Measurements from ENCODE around the gene SHISAL1. TPM values are rescaled to one million over a fixed set of nuclear protein-coding genes. Genes with fewer than 3 reads are reported as not detected.

The SHISAL1 gene
- total RNA-seq, 1 donor from 2014 or later = not detected

DNA sequence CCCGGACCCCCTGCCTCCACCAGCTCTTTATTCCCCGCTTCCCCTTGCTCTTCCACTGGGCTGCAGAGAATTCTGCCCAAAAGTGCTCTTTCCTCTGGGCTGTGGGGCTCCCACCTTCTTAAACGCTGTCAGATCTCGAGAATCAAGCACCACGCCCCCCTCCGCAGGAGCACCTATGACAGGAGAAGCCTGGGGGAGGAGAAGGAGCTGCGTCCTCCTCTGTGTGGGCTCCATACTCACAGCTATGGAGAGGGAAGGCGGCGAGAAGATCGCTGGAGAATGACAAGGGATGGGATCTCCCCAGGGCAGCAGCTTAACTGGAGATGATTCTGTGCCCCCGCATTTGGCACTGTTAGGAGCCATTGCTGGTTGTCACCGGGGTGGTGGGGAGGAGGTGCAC lies 19.7 kb downstream of the SHISAL1 start:
- Mint-ChIP-seq H3K4me3 (no peak overlapping the region), H3K4me1 (no peaks in the 10 kb centered on the region), H3K36me3 (ENCODE audit: low read depth) (no peaks in the 10 kb centered on the region), H3K27ac (no peak overlapping the region), H3K27me3 (peaks cover 2% of the 10 kb centered on the region), H3K9me3 (no peaks in the 10 kb centered on the region)
- intact Hi-C loops (cut with micrococcal nuclease) = no loop called here
- no peak for DNase-seq

- H3K27ac Mint-ChIP-seq = no peak overlapping the region
- intact Hi-C loops (cut with micrococcal nuclease) = no loop called here
- H3K27me3 Mint-ChIP-seq = peaks cover 2% of the 10 kb centered on the region
- H3K4me1 Mint-ChIP-seq = no peaks in the 10 kb centered on the region
- H3K4me3 Mint-ChIP-seq = no peak overlapping the region
- no peak for DNase-seq
- no peaks in the 10 kb centered on the region for H3K36me3 Mint-ChIP-seq (ENCODE audit: low read depth)
- H3K9me3 Mint-ChIP-seq = no peaks in the 10 kb centered on the region
Observed at GRCh38 chr22:44292521-44292920, 20.2 kb downstream of the SHISAL1 start.

GRCh38 chr22:44291674-44292360 lies 20.9 kb downstream of the SHISAL1 start:
- Mint-ChIP-seq H3K4me1 (no peaks in the 10 kb centered on the region), H3K36me3 (ENCODE audit: low read depth) (no peaks in the 10 kb centered on the region), H3K27ac (no peak overlapping the region), H3K9me3 (no peaks in the 10 kb centered on the region), H3K27me3 (peaks cover 2% of the 10 kb centered on the region), H3K4me3 (no peak overlapping the region)
- intact Hi-C loops (cut with micrococcal nuclease) = no loop called here
- no peak for DNase-seq

- peaks cover 2% of the 10 kb centered on the region for H3K27me3 Mint-ChIP-seq
- intact Hi-C loops (cut with micrococcal nuclease) = no loop called here
- H3K4me1 Mint-ChIP-seq = no peaks in the 10 kb centered on the region
- no peaks in the 10 kb centered on the region for H3K36me3 Mint-ChIP-seq (ENCODE audit: low read depth)
- DNase-seq = no peak
- H3K4me3 Mint-ChIP-seq = no peak overlapping the region
- H3K27ac Mint-ChIP-seq = no peak overlapping the region
- H3K9me3 Mint-ChIP-seq = no peaks in the 10 kb centered on the region
Observed at GRCh38 chr22:44291265-44291664, 21.5 kb downstream of the SHISAL1 start.

- H3K36me3 Mint-ChIP-seq (ENCODE audit: low read depth) = no peaks in the 10 kb centered on the region
- H3K27me3 Mint-ChIP-seq = peaks cover 2% of the 10 kb centered on the region
- intact Hi-C loops (cut with micrococcal nuclease) = no loop called here
- no peak for DNase-seq
- no peaks in the 10 kb centered on the region for H3K9me3 Mint-ChIP-seq
- no peak overlapping the region for H3K27ac Mint-ChIP-seq
- no peaks in the 10 kb centered on the region for H3K4me1 Mint-ChIP-seq
- H3K4me3 Mint-ChIP-seq = no peak overlapping the region
Observed at GRCh38 chr22:44289414-44290171, 23.2 kb downstream of the SHISAL1 start.

DNA sequence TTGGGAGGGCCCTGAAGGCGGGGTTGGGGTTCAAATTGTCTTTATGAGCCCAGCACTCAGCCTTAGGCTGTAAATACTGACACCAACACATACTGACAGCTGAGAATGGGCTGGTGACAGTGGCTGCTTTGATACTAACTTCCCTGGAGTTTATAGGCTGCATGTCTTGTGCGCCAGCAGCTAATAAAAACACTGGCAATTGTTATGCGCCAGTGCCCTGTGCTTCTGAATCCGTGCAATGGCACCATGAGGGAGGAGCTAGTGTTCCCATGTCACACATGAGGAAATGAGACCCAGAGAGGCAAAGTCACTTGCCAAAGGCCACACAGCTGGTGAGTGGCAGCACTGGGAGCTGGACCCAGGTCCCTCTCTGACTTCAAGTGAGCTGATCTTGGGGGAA lies 23.8 kb downstream of the SHISAL1 start:
- no peaks in the 10 kb centered on the region for H3K36me3 Mint-ChIP-seq (ENCODE audit: low read depth)
- no peaks in the 10 kb centered on the region for H3K4me1 Mint-ChIP-seq
- no peak overlapping the region for H3K4me3 Mint-ChIP-seq
- H3K27me3 Mint-ChIP-seq = no peaks in the 10 kb centered on the region
- DNase-seq = no peak
- intact Hi-C loops (cut with micrococcal nuclease) = no loop called here
- no peak overlapping the region for H3K27ac Mint-ChIP-seq
- no peaks in the 10 kb centered on the region for H3K9me3 Mint-ChIP-seq

- DNase-seq = no peak
- Mint-ChIP-seq H3K4me1 (no peaks in the 10 kb centered on the region), H3K36me3 (ENCODE audit: low read depth) (no peaks in the 10 kb centered on the region), H3K4me3 (no peak overlapping the region), H3K27me3 (no peaks in the 10 kb centered on the region), H3K9me3 (no peaks in the 10 kb centered on the region), H3K27ac (no peak overlapping the region)
- intact Hi-C loops (cut with micrococcal nuclease) = no loop called here
Observed at GRCh38 chr22:44287741-44288140, 25.0 kb downstream of the SHISAL1 start.

DNA sequence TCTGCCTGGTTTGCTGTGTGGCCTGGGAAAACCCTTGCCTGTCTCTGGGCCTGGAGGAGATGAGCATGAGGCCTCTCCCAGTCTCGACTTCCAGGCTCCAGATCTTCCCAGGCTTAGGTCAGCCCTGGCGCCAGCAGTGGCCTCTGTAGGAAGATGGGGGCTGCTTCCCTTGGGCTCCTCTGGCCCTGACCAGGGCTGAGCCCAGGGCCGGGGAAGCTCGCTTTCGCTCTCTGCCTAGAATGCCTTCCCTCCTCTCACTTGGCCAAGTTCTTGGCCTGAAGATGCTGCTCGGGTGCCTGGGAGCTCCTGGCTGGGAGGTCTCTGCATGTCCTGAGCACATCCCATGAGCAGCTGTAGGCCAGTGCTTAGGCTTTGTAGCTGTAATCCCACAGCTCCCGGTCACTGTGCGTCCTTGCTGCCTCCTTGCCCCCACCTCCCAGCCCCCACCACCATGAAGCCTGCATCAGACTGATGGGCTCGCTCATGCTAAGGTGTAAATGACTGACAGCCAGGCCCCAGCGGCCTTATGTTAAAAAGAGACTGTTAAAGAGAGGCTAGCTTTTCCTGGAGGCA lies 25.5 kb downstream of the SHISAL1 start:
- Mint-ChIP-seq H3K4me1 (no peaks in the 10 kb centered on the region), H3K9me3 (no peaks in the 10 kb centered on the region), H3K27ac (no peak overlapping the region), H3K36me3 (ENCODE audit: low read depth) (no peaks in the 10 kb centered on the region), H3K27me3 (no peaks in the 10 kb centered on the region), H3K4me3 (no peak overlapping the region)
- DNase-seq = no peak
- intact Hi-C loops (cut with micrococcal nuclease) = no loop called here

- H3K36me3 Mint-ChIP-seq (ENCODE audit: low read depth) = no peaks in the 10 kb centered on the region
- no peaks in the 10 kb centered on the region for H3K4me1 Mint-ChIP-seq
- H3K27ac Mint-ChIP-seq = no peak overlapping the region
- H3K27me3 Mint-ChIP-seq = no peaks in the 10 kb centered on the region
- H3K4me3 Mint-ChIP-seq = no peak overlapping the region
- intact Hi-C loops (cut with micrococcal nuclease) = no loop called here
- DNase-seq = no peak
- H3K9me3 Mint-ChIP-seq = no peaks in the 10 kb centered on the region
Observed at GRCh38 chr22:44286646-44287045, 26.1 kb downstream of the SHISAL1 start.

DNA sequence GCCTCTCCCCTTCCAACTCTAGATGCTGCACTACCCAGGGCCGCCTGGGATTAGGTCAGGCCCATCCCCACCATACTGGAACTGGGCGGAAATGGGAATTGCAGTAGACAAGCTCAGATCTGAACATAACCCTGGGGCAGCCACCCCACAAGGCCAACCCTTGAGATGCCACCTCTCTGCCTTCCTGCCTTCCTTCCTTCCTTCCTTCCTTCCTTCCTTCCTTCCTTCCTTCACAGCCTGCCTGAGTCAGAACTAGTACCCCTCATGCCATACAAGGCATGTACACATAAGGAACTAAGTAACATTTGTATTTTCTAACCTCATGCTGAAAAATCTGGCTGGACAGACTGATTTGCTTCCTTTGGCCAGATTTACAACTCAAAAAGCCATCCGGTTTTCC lies 28.0 kb downstream of the SHISAL1 start:
- Mint-ChIP-seq H3K27ac (no peak overlapping the region), H3K27me3 (no peaks in the 10 kb centered on the region), H3K4me1 (no peaks in the 10 kb centered on the region), H3K36me3 (ENCODE audit: low read depth) (no peaks in the 10 kb centered on the region), H3K9me3 (no peaks in the 10 kb centered on the region), H3K4me3 (no peak overlapping the region)
- intact Hi-C loops (cut with micrococcal nuclease) = no loop called here
- DNase-seq = no peak

GRCh38 chr22:44281768-44282637 lies 30.7 kb downstream of the SHISAL1 start:
- Mint-ChIP-seq H3K9me3 (no peaks in the 10 kb centered on the region), H3K27me3 (peaks cover 4% of the 10 kb centered on the region), H3K27ac (no peak overlapping the region), H3K36me3 (ENCODE audit: low read depth) (no peaks in the 10 kb centered on the region), H3K4me3 (no peak overlapping the region), H3K4me1 (no peaks in the 10 kb centered on the region)
- intact Hi-C loops (cut with micrococcal nuclease) = no loop called here
- DNase-seq = no peak

- no peaks in the 10 kb centered on the region for H3K4me1 Mint-ChIP-seq
- H3K27ac Mint-ChIP-seq = no peak overlapping the region
- no peaks in the 10 kb centered on the region for H3K36me3 Mint-ChIP-seq (ENCODE audit: low read depth)
- intact Hi-C loops (cut with micrococcal nuclease) = no loop called here
- peaks cover 5% of the 10 kb centered on the region for H3K27me3 Mint-ChIP-seq
- DNase-seq = no peak
- H3K4me3 Mint-ChIP-seq = no peak overlapping the region
- no peaks in the 10 kb centered on the region for H3K9me3 Mint-ChIP-seq
Observed at GRCh38 chr22:44280665-44281188, 32.0 kb downstream of the SHISAL1 start.

GRCh38 chr22:44279069-44279360 lies 33.7 kb downstream of the SHISAL1 start:
- H3K4me3 Mint-ChIP-seq = no peak overlapping the region
- no peaks in the 10 kb centered on the region for H3K4me1 Mint-ChIP-seq
- no peak for DNase-seq
- H3K27ac Mint-ChIP-seq = no peak overlapping the region
- H3K27me3 Mint-ChIP-seq = peaks cover 5% of the 10 kb centered on the region
- H3K36me3 Mint-ChIP-seq (ENCODE audit: low read depth) = no peaks in the 10 kb centered on the region
- intact Hi-C loops (cut with micrococcal nuclease) = no loop called here
- H3K9me3 Mint-ChIP-seq = no peaks in the 10 kb centered on the region
